ENCODE data around the gene PTPRN2. TPM values are rescaled to one million over a fixed set of nuclear protein-coding genes. Genes with fewer than 3 reads are reported as not detected.

Gene PTPRN2
- total and polyA plus RNA-seq, 2 donors from 2014 or later = 4.8 to 6.2 TPM

DNA sequence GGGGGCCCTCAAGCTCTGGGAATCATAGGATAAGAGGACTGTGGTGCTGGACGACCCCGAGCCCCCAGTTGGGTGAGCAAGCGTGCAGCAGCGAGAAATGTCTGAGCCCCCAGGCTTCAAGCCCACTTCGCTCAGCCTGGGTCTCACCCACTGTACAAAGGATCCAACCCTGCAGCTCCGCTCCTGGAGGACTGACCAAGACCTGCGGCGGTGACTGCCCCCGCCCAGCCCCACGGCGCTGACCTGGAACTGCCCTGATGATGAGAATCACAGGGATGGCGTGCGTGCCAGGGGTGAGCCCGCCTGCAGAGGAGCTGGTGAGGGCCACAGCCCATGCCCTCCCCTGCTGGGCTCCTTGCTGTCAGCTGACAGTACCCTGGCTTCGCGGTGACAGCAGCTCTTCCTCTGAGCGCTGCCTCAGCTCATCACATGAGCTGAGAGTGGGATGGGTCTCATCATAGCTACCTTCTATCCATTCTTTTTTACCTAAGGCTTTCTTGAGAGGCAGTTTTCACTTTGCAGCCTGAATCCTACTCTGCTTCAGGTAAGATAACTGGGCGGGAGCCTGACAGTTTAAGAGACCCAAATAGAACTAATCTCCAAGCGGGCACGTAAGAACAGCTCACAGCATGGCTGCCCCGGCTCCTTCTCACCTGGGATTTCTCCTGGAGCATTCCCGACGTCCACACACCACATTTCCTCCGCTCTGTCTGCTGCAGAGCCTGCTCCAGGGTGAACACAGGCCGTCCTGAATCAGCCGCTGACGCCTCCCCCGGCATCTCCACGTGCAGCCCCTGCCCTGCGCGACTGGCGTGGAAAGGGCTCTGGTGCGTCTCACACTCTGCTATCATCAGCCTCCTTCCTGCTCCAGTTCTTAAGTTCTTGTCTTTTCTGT lies 329.9 kb downstream of the PTPRN2 start:
- Histone ChIP-seq H3K9ac (ENCODE audit: low read length in 3 of 3) (no peak overlapping the region), H3K27ac (ENCODE audit: low read depth in 2 of 2, low read length in 2 of 2) (no peak overlapping the region), H3K9me3 (ENCODE audit: control insufficient read depth in 2 of 3, insufficient read depth in 1 of 3, low read length in 3 of 3) (peaks cover 0 to 7% (median 0%) of the 10 kb centered on the region in 3 donors), H3K4me3 (ENCODE audit: low read length in 3 of 3) (no peak overlapping the region), H3K4me1 (ENCODE audit: control insufficient read depth in 2 of 3, insufficient read depth in 2 of 3, low read depth in 1 of 3, low read length in 3 of 3) (no peaks in the 10 kb centered on the region), H3K36me3 (ENCODE audit: control insufficient read depth in 2 of 3, insufficient read depth in 3 of 3, low read length in 3 of 3) (peaks cover 0 to 5% (median 0%) of the 10 kb centered on the region in 3 donors), H3K27me3 (ENCODE audit: control insufficient read depth, insufficient read depth, low read length) (no peaks in the 10 kb centered on the region)
- TF ChIP-seq, protein P1, sequence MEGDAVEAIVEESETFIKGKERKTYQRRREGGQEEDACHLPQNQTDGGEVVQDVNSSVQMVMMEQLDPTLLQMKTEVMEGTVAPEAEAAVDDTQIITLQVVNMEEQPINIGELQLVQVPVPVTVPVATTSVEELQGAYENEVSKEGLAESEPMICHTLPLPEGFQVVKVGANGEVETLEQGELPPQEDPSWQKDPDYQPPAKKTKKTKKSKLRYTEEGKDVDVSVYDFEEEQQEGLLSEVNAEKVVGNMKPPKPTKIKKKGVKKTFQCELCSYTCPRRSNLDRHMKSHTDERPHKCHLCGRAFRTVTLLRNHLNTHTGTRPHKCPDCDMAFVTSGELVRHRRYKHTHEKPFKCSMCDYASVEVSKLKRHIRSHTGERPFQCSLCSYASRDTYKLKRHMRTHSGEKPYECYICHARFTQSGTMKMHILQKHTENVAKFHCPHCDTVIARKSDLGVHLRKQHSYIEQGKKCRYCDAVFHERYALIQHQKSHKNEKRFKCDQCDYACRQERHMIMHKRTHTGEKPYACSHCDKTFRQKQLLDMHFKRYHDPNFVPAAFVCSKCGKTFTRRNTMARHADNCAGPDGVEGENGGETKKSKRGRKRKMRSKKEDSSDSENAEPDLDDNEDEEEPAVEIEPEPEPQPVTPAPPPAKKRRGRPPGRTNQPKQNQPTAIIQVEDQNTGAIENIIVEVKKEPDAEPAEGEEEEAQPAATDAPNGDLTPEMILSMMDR (IDR thresholded peaks at IDR 0.05; ENCODE audit: borderline replicate concordance, extremely low read depth, insufficient read depth) = no peak
- FAIRE-seq (no peak), DNase-seq (peak in 1 of 5 donors; percentile 53)
- intact Hi-C loops (cut with DNase I) = no loop called here

DNA sequence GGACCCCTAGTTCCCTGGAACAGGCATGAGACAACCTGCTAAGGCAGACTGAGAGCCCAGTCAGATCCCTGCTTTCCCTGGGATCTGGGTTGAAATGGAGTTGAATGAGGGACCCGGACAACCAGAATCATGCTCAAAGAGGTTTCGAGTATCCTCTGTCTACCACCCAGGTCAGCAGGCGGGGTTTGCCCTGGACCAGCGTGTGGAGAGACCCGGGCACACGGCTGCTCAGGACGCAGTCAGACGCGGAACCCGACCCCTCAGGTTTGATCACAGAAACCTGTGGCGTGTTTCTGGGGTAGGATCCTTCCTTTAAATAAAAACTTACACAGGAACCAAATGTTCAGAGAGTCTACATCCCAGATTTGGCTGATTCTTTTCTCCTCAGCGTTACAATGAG lies 330.6 kb downstream of the PTPRN2 start:
- no peak for FAIRE-seq
- TF ChIP-seq, protein P1 (IDR thresholded peaks at IDR 0.05; ENCODE audit: borderline replicate concordance, extremely low read depth, insufficient read depth) = no peak
- Histone ChIP-seq H3K4me1 (ENCODE audit: control insufficient read depth in 2 of 3, insufficient read depth in 2 of 3, low read depth in 1 of 3, low read length in 3 of 3) (no peaks in the 10 kb centered on the region), H3K9ac (ENCODE audit: low read length in 3 of 3) (no peak overlapping the region), H3K9me3 (ENCODE audit: control insufficient read depth in 2 of 3, insufficient read depth in 1 of 3, low read length in 3 of 3) (no peaks in the 10 kb centered on the region), H3K27ac (ENCODE audit: low read depth in 2 of 2, low read length in 2 of 2) (no peak overlapping the region), H3K36me3 (ENCODE audit: control insufficient read depth in 2 of 3, insufficient read depth in 3 of 3, low read length in 3 of 3) (no peaks in the 10 kb centered on the region), H3K4me3 (ENCODE audit: low read length in 3 of 3) (no peak overlapping the region), H3K27me3 (ENCODE audit: control insufficient read depth, insufficient read depth, low read length) (no peaks in the 10 kb centered on the region)
- intact Hi-C loops (cut with DNase I) = no loop called here
- no peak for DNase-seq

DNA sequence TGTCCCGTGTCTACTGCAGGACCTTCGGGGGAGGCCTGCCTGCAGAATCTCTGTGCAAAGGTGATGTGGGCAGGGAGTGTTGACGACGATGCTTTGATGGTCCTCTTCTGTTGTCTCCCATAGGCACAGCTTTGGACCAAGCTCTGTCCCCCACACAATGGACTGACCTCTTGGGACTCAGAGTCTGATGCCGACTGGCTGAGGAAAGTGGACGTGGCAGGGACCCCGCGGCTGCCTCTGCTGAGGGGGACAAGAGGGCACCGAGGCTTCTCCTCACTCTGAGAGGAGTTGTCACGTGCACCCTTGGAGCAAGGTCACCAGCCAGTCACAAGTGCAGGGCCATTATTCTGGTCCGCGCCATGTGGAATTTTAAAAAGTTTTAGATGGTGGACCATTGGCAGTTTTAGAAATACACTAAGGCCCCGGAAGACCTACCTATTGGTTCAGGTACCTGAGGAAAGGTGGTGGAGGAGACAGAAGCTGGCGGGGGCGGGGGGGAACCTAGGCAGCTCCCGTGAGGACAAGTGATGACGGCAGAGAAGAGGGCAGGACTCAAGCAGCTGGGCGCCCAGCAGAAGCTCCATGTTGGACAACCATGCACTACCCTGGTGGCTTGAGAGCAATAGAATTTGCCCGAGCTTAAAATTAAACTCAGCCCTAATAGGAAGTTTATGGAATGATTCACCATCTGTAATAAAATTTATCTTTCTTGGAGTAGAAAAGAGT lies 331.4 kb downstream of the PTPRN2 start:
- Histone ChIP-seq H3K27ac (ENCODE audit: low read depth in 2 of 2, low read length in 2 of 2) (no peak overlapping the region), H3K9ac (ENCODE audit: low read length in 3 of 3) (no peak overlapping the region), H3K9me3 (ENCODE audit: control insufficient read depth in 2 of 3, insufficient read depth in 1 of 3, low read length in 3 of 3) (no peaks in the 10 kb centered on the region), H3K4me3 (ENCODE audit: low read length in 3 of 3) (no peak overlapping the region), H3K36me3 (ENCODE audit: control insufficient read depth in 2 of 3, insufficient read depth in 3 of 3, low read length in 3 of 3) (no peaks in the 10 kb centered on the region), H3K4me1 (ENCODE audit: control insufficient read depth in 2 of 3, insufficient read depth in 2 of 3, low read depth in 1 of 3, low read length in 3 of 3) (no peaks in the 10 kb centered on the region), H3K27me3 (ENCODE audit: control insufficient read depth, insufficient read depth, low read length) (no peaks in the 10 kb centered on the region)
- FAIRE-seq (no peak), DNase-seq (no peak)
- TF ChIP-seq, protein P1 (IDR thresholded peaks at IDR 0.05; ENCODE audit: borderline replicate concordance, extremely low read depth, insufficient read depth) = no peak
- intact Hi-C loops (cut with DNase I) = no loop called here

Data from kidney (tissue), 14 donors.